Measurements from ENCODE around the gene PPA1.

GRCh38 chr10:70266056-70266455 is 32.8 kb upstream of the PPA1 start:
- TF ChIP-seq CREB5 (CRISPR knock-in tag; IDR thresholded peaks at IDR 0.05; ENCODE audit: low read depth): no peak
- TF ChIP-seq ESRRG (CRISPR knock-in tag; IDR thresholded peaks at IDR 0.05): no peak

Measured in SK-N-SH treated with all-trans-retinoic acid at 6 μM for 48 hours (cell line).